PFSK-1 (cell line): ENCODE data around the gene KRTAP1-5.

Source experiments
- FOXP2 ChIP-seq: optimal IDR thresholded peaks from 2 replicates; pipeline ENCODE3; 2011; ENCODE audit warnings: borderline replicate concordance, control low read depth, inconsistent platforms; ENCODE audit not compliant: insufficient read depth; ENCODE audit errors: extremely low read length, extremely low read depth
- POLR2AphosphoS5 ChIP-seq: IDR thresholded peaks from 2 replicates; pipeline ENCODE4 v1.6.1; 2012; ENCODE audit warnings: low read depth, mild to moderate bottlenecking, control low read depth, low read length, moderate library complexity
- REST ChIP-seq, 2 experiments: IDR thresholded peaks; 2 replicates each; pipeline versions ENCODE4 v1.6.1 to v1.8.0; 2011 to 2012; ENCODE audit warnings: low read depth in 2 of 2, low read length in 2 of 2, control low read depth in 1 of 2, inconsistent platforms in 1 of 2, mild to moderate bottlenecking in 1 of 2, moderate library complexity in 1 of 2; ENCODE audit not compliant: insufficient read depth in 1 of 2
- SIN3A ChIP-seq: IDR thresholded peaks from 2 replicates; pipeline ENCODE4 v1.6.1; 2012; ENCODE audit warnings: mild to moderate bottlenecking, low read length, moderate library complexity, borderline replicate concordance; ENCODE audit not compliant: insufficient read depth
- TAF1 ChIP-seq: IDR thresholded peaks from 2 replicates; pipeline ENCODE4 v1.6.1; 2012; ENCODE audit warnings: low read length, control low read depth, borderline replicate concordance; ENCODE audit not compliant: insufficient read depth

KRTAP1-5 gene

GRCh38 chr17:40993084-40993483, 33.9 kb downstream of the KRTAP1-5 start:
- TF ChIP-seq REST (IDR thresholded peaks at IDR 0.05; ENCODE audit: insufficient read depth in 1 of 2, low read depth in 2 of 2, low read length in 2 of 2) (no peak), FOXP2 (no peak), POLR2AphosphoS5 (no peak), SIN3A (no peak), TAF1 (no peak)

GRCh38 chr17:40992666-40993065, 34.3 kb downstream of the KRTAP1-5 start:
- TF ChIP-seq POLR2AphosphoS5 = no peak
- no peak for TF ChIP-seq SIN3A
- TF ChIP-seq REST (IDR thresholded peaks at IDR 0.05; ENCODE audit: insufficient read depth in 1 of 2, low read depth in 2 of 2, low read length in 2 of 2) = no peak
- no peak for TF ChIP-seq FOXP2
- no peak for TF ChIP-seq TAF1

- TF ChIP-seq FOXP2 (no peak), POLR2AphosphoS5 (no peak), REST (IDR thresholded peaks at IDR 0.05; ENCODE audit: insufficient read depth in 1 of 2, low read depth in 2 of 2, low read length in 2 of 2) (no peak), TAF1 (no peak), SIN3A (no peak)
These were observed 40.1 kb downstream of the KRTAP1-5 start for GRCh38 chr17:40986920-40987319.

GRCh38 chr17:40984226-40984625, 42.8 kb downstream of the KRTAP1-5 start, which contains the start of gene KRT40:
Gene KRT40 (minus strand): TSS chr17:40984326. CDS start chr17:40984273, 53 bp downstream.
- TF ChIP-seq FOXP2 = no peak
- no peak for TF ChIP-seq SIN3A
- no peak for TF ChIP-seq TAF1
- TF ChIP-seq REST (IDR thresholded peaks at IDR 0.05; ENCODE audit: insufficient read depth in 1 of 2, low read depth in 2 of 2, low read length in 2 of 2) = no peak
- TF ChIP-seq POLR2AphosphoS5 = no peak

- TF ChIP-seq TAF1 = no peak
- TF ChIP-seq FOXP2 = no peak
- no peak for TF ChIP-seq SIN3A
- TF ChIP-seq POLR2AphosphoS5 = no peak
These were observed 45.9 kb downstream of the KRTAP1-5 start for GRCh38 chr17:40981115-40981514.
